HG03342 (cell line): ENCODE results near the gene HEXIM2.

Source experiments
- ATAC-seq: cut with Tn5 transposase; IDR thresholded peaks from one replicate; pipeline ENCODE4 v1.9.1; 2021; ENCODE audit warnings: mild to moderate bottlenecking, moderate library complexity; ENCODE audit not compliant: unreplicated experiment

Gene HEXIM2

DNA sequence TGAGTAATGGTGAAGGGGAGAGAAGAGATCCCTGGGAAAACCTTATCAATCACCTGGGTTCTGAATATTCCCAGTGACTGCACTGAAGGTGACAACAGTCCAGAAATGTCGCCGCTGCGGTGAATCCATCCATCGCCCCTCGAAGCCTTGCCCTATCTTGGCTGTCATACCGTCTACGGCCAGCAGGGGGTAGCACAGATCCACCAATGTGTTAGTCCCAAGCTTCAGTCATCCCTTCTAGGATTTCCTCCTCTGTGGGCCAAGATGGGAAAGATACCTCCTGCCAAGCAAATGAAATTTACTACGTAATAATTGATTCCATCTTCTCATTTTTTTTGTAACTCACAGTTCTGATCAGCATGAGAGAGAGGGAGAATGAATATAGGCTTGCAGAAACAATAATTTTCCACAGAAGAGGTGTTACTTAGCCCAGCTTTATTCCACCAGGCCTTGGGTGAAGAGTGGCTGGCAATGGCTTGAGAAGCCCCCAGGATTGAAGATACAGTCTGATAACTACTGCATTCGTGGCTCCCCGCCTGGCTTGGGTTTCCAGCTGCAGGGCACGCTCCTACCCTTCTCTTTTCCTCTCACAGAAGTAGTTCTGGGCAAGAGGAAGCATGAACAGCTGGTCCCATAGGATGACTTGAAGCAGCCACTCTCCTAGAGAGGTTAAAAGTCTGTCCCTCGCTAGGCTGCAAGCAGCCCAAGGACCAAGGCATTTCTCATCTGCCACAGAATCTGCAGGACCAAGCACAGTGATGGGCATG, 57.4 kb downstream of the HEXIM2 start:
- ATAC-seq = no peak
